ELF-1 (cell line): ENCODE results near the gene ZBTB20.

Source experiments
- DNase-seq: peaks from one replicate; pipeline ENCODE4 v3.0.0-alpha.2; 2016; ENCODE audit warnings: low read depth, low spot score

Gene ZBTB20

DNA sequence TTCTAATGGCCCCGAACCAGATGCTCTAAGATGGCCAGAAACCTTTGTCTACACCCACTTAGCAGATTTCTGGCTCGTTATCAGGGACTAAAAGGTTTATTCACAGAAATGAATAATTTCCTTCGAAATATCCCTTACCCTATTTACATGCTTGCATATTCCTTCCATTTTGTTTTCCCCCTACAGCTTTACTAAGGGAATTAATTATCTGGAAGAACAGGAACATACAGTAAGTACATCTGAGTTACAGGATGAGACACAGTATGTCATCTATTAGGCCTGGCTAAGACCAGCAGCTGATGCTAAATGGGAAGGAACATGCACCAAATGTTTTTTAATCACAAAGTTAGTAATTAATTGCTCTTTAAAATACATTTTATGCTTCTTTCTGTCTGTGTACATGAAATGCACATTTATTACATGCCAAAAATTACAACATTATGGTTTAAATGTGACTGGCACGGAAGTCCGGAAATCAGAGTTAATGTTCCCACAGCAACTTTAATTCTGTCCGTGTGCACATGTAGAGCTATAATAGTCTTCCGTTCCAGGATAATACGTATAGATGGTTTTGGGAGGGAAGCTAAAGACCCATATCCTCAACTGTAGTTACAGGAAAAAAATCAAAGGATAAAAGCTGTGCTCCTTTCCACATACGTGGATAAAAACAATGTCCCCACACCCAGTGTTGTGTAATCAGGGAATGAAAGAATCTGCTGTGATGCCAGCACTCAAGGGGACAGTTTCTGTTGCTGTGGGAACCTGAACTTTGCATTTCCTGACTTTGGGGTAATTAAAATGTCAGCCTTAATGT lies 771.3 kb downstream of the ZBTB20 start:
- no peak for DNase-seq

DNA sequence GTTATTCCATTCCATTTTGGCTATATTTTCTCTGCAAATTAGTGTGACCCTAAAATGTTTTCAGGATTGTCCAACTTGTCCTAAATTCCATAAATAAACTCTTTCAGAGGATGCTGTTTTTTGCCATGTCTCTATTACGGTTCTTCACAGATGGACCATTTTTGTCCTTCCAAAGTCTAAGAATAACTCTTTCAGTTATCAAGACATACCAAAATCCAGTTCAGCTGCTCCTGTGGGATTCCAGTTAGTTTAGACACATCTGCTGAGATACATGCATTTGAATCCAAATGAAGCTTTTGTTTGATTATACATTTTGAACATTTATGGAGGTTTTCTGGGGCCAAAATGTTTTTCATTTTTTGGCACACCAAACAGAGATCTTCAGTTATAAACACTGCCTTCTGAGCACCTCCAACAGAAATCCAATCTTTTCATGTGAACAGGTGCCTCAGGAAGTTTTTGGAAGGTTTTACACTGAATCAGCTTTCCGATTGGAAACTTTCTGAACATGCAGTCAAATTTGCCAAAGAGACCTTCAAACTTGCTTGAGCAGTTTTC lies 772.6 kb downstream of the ZBTB20 start:
- no peak for DNase-seq

DNA sequence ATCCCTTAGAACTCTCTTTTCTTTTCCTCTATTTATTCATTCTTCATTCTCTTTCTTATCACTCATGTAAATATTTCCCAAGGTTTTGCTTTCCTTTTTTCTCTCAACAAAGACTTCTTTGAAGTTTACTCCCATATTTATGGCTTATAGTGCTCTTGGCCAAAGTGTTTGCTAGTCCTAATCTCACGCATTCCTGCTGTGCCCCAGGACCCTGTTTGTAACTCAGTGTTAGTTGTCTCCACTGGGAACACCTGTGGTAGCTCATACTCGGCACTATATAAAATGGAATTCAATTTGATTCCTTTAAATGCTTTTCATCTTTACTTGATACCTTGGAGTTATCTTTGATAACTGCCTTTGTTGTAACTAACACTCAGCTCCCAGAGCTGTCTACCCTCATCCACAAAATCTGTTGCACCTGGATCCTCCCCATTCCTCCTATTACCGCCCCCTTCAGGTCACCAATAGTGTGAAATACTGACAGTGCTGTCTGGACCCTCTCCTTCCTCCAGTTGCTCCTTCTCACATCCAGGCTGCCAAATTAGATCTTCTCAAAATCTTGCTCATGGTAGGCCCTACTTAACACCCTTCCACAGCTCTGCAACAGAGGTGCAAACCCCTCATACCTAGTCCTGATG lies 776.4 kb downstream of the ZBTB20 start:
- peak; percentile 8 for DNase-seq

DNA sequence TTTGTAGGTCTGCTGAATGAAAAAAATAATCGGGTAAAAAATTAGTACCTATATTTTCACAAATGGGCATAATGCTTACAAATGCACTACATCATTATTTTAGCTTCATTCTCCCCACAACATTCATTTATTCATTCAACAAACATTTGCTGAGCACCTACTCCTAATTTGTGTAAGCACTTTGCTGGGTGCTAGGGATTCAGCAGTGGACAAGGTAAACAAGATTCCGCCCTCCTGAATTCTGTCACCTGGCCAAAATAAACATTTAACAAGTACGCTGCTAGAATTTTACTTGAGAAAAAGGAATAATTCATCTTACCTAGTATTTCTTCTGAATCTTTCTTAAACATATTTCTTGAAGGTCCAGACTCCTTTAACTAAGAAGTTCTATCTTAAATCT lies 781.2 kb downstream of the ZBTB20 start:
- DNase-seq, result no peak

DNA sequence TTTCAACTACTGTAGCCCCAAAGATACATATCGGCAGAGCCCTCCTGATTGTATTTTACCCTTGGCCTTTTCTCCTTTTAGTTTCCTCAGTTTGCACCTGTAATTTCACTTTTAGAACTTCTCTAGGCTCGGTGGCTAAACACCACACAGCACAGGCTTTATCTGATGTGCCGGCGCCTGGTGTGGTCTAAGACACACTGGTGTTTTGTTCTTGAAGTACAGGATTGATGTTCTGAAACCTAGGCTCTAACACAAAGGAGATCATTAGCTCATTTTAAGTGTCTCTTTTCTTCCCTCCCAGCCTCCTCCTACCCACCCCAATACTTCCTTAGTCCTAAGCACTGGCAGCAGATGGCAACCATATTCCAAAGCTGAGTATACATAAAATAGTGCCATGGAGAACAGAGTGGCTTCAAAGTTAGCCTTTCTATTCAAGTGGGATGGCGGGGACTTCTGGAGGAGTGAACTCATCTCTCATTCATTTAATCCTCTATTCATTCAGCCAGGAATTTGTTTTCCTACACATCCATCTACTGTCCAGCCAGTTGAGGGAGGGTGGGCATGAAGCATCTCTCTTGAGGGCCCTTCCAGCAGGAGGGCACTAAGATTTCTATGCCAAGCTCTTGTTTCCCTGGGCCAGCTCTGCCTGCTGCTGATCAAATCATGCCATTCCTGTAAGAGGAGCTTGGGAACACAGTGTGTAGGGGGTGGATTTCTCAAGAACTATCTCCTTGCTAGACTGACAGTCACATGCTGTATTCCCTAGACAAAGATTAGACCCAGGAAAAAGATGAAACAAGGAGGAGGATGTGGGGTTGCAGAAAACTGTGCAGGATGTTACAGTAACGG lies 782.1 kb downstream of the ZBTB20 start:
- DNase-seq, result no peak

DNA sequence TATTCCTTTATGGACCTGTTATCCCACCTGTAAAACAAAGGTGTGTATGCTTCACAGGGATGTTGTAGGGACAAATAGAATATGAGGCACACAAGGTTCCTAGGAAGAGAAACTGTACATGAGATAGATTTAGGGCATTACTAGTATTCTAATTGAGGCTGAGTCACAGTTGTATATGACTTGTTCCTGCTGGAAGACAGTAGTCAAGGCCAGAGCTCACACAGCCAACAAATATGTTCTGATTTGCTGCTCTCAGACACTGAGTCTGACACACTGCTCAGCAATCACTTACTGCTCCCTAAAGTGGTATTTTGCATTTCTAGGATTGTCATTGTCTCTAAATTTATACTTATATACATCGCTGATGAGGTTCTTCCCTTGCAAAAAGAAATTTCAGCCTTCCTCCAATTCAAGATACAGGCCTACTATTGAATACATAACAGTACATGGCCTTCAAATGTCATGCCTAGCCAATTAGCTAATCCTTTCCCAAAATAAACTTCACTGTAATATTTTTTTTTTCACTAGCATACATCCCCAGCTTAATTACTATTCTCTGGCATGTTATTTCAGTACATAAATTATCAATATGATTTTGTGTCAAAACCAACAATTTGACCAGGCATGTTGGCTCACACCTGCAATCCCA lies 783.4 kb downstream of the ZBTB20 start:
- DNase-seq, result no peak

DNA sequence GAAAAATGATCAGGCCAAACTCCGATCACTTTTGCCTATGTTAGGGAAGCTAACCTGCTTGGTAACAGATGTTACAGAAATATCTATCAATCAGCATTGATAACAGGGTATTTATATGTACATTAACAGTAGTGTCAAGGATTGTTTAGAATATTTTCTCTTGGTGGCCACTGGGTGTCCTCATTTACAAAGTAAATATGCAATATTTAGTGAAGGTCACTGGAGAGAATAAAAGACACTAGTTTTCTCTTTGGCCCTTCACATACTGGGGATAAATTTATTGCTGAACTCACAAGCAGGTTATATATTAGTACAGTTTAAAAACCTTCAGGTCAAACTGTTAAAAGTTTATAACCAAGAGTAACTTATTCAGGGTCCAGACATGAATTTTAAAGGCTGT lies 784.3 kb downstream of the ZBTB20 start:
- no peak for DNase-seq

DNA sequence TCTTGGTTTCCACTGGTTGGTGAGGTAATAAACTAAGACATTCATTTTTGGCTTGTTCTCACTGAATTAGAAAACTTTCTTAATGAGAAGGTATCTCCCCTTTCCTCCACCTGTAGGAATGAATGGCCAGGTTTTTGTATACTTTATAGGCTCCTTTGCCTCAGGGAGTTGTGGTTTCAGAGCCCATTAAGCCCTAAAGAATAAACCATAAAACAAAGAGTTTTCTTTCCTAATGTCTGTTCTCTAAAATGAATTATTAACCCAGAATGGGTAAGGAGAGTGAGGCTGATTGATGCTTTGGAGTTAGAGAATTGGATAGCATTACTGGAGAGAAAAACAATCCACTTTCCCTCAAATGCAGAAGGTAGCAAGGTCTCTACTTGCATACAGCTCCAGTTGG lies 785.7 kb downstream of the ZBTB20 start:
- no peak for DNase-seq

DNA sequence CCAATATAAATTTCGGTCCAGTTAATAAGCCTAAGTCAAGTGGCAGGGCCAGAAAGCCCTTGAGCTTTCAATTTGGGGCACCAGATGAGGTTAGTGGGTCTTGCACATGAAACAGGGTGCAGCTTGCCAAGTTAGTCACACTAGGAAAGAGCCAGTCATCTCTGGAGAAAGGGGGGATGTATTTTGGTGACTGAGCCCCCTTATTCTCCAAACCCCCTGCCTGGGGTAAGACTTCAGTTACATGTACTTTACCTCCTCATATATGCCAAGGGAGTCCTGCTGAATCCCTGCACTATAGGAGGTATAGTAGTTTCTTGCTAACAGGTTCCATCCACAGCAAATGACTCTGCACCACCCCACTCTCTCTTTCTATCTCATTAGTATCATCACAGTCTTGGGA lies 790.6 kb downstream of the ZBTB20 start:
- DNase-seq, result no peak

DNA sequence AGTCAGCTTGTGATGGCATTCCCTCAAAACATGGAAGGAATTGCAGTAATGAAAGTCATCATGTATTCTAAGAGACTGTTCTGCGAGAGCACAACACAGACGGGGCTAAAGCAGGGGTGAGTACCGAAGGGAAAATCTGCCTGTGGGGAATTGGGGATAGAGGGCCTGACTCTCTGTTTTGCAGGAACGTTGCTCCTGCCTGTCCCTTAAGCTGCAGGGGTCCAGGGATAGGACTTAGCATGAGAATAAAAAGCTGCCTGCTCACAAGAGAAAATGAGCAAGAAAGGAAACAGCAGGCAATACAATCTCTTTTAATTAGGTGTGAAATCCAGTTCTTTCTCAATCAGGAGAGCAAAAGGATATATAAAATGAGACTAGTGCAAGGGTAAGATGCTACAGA lies 791.0 kb downstream of the ZBTB20 start:
- DNase-seq, result peak; percentile 77

DNA sequence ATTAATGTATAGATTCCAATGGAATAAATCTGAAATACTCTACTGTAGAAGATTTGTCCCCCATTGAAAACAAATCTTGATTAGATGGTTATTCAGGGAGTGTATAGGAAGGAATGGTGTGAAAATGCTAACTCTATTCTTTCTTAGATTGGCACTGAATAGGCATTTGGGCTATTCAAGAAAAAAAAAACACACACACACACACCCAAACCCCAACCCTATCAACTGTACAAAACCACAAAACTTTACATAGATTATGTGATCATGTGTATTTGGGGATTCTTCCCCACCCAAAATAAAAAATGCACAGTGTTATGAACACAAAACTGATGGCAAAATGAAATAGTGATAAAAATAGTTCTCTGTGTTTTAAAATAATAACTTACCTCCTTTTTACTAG lies 791.4 kb downstream of the ZBTB20 start:
- no peak for DNase-seq

DNA sequence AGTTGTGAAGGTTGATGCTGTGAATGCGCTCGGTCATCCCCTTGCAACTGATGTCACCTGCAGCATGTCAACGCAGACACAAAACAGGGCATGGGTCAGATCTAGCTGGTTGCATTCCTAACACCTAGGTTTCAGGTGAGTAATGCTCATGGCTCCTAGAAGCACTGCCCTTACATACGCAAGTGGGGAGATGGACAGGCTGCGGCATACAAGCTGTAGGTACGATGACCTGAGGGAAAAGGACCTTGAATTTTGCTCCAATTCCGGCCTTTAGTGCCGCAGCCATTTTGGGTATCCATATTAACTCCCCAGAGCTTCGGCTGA lies 795.3 kb downstream of the ZBTB20 start:
- DNase-seq, result no peak

DNA sequence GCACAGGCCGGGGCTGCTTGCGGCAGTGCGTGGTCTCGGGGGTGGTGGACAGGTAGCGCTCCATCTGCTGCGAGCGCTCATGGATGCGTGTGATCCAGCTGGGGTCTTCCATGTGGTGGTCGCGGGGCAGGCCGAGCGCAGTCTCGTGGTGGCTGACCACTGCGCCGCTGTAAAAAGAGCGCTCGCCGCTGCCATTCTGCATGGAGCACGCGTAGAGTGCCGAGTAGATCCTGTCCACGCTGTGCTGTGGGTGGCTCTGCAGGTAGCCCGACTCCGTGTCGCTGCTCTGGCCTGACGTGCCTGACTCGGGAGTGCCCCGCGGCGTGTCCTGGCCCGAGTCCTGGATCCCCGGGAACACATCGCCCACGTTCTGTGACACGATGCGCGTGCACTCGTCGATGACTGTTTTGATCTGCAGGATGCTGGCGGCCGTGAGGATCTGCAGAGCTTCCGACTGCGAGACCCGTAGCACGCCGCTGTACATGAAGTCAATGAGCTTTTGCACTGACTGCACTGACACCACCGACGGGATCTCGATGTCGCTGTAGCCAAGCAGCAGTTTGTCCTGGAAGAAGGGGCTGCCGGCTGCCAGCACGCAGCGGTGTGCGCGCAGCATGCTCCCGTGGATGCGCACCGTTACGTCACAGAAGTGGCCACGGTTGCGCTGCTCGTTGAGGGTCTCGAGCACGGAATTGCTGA lies 795.8 kb downstream of the ZBTB20 start:
- DNase-seq, result no peak

DNA sequence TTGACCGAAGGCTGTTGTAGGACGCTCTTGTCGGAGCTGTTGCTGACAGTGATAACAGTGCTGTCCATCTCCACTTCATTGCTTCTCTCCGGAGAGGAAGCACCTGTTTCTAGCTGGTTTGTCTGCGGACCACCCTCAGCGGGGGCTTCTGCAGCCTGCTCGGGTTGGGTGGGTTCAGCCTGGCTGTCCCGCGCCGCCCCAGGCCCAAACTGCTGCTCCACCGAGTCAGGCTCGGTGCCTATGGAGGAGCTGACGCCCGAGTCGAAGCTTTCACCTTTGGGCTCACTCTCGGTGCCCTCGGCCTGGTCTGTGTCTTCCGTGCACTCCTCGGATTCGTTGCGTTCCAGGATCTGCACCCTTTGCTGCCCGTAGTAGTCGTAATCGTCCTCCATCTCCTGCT lies 796.4 kb downstream of the ZBTB20 start:
- DNase-seq, result no peak

DNA sequence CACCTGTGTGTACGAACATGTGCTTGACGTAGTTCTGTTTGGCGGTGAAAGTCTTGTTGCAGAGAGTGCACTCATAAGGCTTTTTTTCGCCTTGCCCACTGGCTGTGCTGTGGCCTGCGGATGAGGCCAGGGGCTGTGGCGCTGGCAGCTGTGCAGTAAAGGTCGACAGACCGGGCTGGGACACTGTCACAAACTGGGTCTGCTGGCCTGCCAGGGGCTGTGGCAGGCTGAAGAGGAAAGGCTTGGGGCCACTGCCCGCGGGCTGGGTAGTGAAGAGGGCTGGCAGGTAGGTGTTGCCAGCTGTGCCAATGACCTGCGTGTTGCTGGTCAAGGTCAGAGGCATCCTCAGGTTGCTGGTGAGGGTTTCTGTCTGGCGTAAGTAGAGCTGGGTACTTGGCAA lies 796.8 kb downstream of the ZBTB20 start:
- no peak for DNase-seq

DNA sequence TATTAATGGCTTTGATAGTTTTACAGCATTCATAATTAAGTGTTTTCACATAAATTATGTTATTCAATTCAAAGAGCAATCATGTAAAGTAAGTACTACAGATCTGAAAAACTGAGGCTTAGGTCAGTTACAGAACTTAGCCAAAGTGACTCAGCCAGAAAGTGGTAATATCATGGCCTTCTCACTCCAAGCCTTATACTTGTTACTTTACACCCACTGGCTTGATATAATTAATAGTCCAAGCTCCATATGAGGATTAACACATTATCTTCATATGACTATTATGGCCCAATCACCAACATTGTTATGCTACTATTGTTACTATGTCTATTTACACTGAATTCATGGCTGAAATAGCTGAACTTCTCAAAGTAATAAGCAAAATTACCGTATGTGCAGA lies 802.6 kb downstream of the ZBTB20 start:
- DNase-seq, result no peak

DNA sequence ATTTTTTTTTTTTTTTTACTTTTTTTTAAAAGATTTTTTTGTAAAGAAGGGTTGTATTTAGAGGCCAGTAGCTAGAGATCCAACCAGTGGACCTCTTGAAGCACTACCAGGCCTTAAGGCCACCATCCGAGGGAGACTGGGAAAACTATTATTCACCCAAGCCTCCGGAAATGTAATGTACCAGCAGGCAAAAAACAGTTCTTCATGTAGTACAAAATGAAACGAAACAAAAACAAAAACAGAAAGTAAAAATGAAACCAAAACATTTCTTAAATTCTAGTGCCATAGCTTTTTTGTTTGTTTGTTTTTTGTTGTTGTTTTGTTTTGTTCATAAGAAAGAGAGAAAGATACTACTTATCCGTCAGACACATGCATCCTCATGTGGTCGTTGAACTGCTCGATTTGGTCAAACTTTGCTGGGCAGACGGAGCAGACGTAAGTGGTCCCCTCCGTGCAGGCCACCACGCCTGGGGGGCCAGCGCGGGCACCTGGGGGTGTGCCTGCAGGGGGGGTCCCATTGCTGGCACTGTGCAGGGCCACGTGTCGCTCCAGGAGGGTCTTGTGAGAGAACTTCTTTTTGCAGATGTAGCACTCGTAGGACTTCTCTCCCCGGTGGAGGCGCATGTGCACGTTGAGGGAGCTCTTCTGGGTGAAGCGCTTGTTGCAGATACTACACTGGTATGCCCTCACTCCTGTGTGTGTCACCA lies 808.3 kb downstream of the ZBTB20 start:
- no peak for DNase-seq

DNA sequence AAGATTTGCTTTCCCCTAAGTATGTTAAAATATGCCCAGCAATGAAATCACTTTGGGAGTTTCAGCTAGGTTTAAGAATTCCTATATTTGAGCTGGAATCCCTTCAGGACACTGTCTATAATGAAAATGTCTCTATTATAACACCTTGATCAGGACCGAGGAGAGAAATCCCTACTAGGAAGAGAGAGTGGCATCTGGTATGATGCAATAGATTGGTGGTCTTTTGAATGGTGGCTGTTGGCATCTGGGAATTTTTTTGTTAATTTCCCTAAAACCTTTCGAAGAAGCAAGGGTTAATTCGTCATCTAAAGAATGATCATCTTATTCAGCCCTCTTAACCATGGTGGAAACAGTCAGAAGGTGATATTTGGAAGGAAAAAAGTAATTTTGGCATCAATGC lies 810.2 kb downstream of the ZBTB20 start:
- no peak for DNase-seq

DNA sequence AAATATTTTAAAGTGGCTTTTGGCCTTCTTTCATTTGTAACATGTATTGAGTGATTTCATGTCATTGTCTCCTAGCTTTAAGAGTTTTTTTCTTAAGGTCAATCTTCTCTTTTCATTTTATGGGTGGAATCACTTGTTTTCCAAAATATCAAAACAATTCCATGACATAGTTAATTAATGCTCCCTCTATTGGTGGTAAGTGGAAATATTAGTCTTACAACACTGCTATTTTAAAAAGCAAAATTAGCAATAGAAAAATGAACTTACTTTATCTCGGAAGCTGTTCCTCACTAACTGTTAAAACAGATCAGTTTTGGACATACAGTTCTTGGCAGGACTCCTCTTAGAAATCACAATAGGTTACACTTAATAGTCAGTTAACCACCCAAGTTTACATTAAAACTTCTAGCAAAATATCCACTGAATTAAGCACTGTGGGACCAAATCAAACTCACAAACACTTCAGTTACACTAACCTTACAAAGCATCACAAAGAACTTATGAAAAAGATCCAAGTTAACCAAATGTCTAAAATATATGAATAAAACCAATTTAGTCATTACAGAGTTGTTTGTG lies 810.9 kb downstream of the ZBTB20 start:
- DNase-seq, result no peak

DNA sequence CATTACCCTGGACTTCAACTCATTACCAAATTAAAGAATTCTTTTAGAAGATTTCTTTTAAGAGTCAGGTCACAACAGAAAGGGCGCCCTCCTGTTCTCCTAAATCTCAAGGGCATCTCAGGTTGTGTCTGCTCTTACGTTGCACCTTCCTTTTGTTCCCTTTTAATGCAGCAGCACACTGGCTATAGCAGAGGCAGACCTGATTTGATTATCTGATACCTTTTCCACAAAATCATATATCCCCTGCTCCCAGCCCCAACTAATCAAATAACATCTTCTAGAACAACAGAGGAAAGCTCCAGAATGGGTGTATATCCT lies 813.2 kb downstream of the ZBTB20 start:
- no peak for DNase-seq
